ENCODE measurements around the gene GLDC.
"Not testable (repeated sequence)": the region's sequence is repeated elsewhere in the genome, so short reads cannot be mapped to it uniquely, and the experiment has no call there.

GLDC gene

GRCh38 chr9:6562871-6563430 is 82.6 kb downstream of the GLDC start:
- DNase-seq = no peak

- no peak for DNase-seq
Observed at GRCh38 chr9:6562201-6562600, 83.3 kb downstream of the GLDC start.

- no peak for DNase-seq
Observed at GRCh38 chr9:6557883-6558616, 87.5 kb downstream of the GLDC start.

- DNase-seq = no peak
Observed at GRCh38 chr9:6553866-6554265, 91.7 kb downstream of the GLDC start.

- DNase-seq = no peak
Observed at GRCh38 chr9:6552498-6553121, 92.9 kb downstream of the GLDC start.

GRCh38 chr9:6552033-6552432 is 93.5 kb downstream of the GLDC start:
- DNase-seq = peak; percentile 47

- no peak for DNase-seq
Observed at GRCh38 chr9:6551136-6551535, 94.4 kb downstream of the GLDC start.

- DNase-seq = no peak
Observed at GRCh38 chr9:6549106-6549800, 96.3 kb downstream of the GLDC start.

- no peak for DNase-seq
Observed at GRCh38 chr9:6545017-6545691, 100.4 kb downstream of the GLDC start.

- no peak for DNase-seq
Observed at GRCh38 chr9:6543204-6543603, 102.3 kb downstream of the GLDC start.

- not testable (repeated sequence) for DNase-seq
Observed at GRCh38 chr9:6542617-6543016, 102.9 kb downstream of the GLDC start.

- peak; percentile 24 for DNase-seq
Observed at GRCh38 chr9:6538666-6539071, 106.9 kb downstream of the GLDC start.

- no peak for DNase-seq
Observed at GRCh38 chr9:6535594-6535993, 109.9 kb downstream of the GLDC start.

GRCh38 chr9:6525326-6526045 is 120.0 kb downstream of the GLDC start:
- DNase-seq = peak; percentile 42

GRCh38 chr9:6522263-6522662 is 123.3 kb downstream of the GLDC start:
- no peak for DNase-seq

- DNase-seq = no peak
Observed at GRCh38 chr9:6512085-6512657, 133.4 kb downstream of the GLDC start.

GRCh38 chr9:6506571-6506970 is 139.0 kb downstream of the GLDC start:
- peak; percentile 29 for DNase-seq

GRCh38 chr9:6502399-6502798 is 143.1 kb downstream of the GLDC start:
- DNase-seq = no peak

GRCh38 chr9:6501526-6502210 is 143.9 kb downstream of the GLDC start:
- DNase-seq = no peak

GRCh38 chr9:6498982-6499381 is 146.5 kb downstream of the GLDC start:
- peak; percentile 61 for DNase-seq

- DNase-seq = no peak
Observed at GRCh38 chr9:6495466-6495865, 150.1 kb downstream of the GLDC start.
